ENCODE data around the gene SEMA4F.

Gene SEMA4F

GRCh38 chr2:74707837-74708236 is 53.8 kb downstream of the SEMA4F start:
- Histone ChIP-seq H3K4me2 (ENCODE audit: low read length) (no peak overlapping the region), H3K79me2 (ENCODE audit: low read length) (no peaks in the 10 kb centered on the region), H3K4me1 (ENCODE audit: low read length) (no peaks in the 10 kb centered on the region), H3K27me3 (ENCODE audit: low read depth, low read length) (peaks cover 6% of the 10 kb centered on the region; the same call in 1 of the 2 replicates), H3K27ac (ENCODE audit: low read length) (no peak overlapping the region), H3K4me3 (ENCODE audit: low read length) (no peak overlapping the region), H4K20me1 (ENCODE audit: insufficient read depth, low read length) (no peaks in the 10 kb centered on the region), H3K9ac (ENCODE audit: low read length) (no peak overlapping the region), H3K9me3 (ENCODE audit: insufficient read depth, low read length) (no peaks in the 10 kb centered on the region), H3K36me3 (replicated peaks; ENCODE audit: low read depth, low read length) (no peaks in the 10 kb centered on the region), H2AFZ (ENCODE audit: low read depth, low read length) (no peak overlapping the region)
- TF ChIP-seq EZH2phosphoT487 (IDR thresholded peaks at IDR 0.05; ENCODE audit: low read depth), result no peak
- TF ChIP-seq CTCF (IDR thresholded peaks at IDR 0.05; ENCODE audit: low read depth, low read length), result no peak

- no peak overlapping the region for H3K4me3 ChIP-seq (ENCODE audit: low read length)
- H4K20me1 ChIP-seq (ENCODE audit: insufficient read depth, low read length), result no peaks in the 10 kb centered on the region
- peaks cover 6% of the 10 kb centered on the region; the same call in 1 of the 2 replicates for H3K27me3 ChIP-seq (ENCODE audit: low read depth, low read length)
- H2AFZ ChIP-seq (ENCODE audit: low read depth, low read length), result no peak overlapping the region
- H3K9ac ChIP-seq (ENCODE audit: low read length), result no peak overlapping the region
- no peaks in the 10 kb centered on the region for H3K79me2 ChIP-seq (ENCODE audit: low read length)
- TF ChIP-seq CTCF (IDR thresholded peaks at IDR 0.05; ENCODE audit: low read depth, low read length) (no peak), EZH2phosphoT487 (IDR thresholded peaks at IDR 0.05; ENCODE audit: low read depth) (no peak)
- H3K9me3 ChIP-seq (ENCODE audit: insufficient read depth, low read length), result no peaks in the 10 kb centered on the region
- H3K36me3 ChIP-seq (replicated peaks; ENCODE audit: low read depth, low read length), result no peaks in the 10 kb centered on the region
- H3K4me2 ChIP-seq (ENCODE audit: low read length), result no peak overlapping the region
- no peak overlapping the region for H3K27ac ChIP-seq (ENCODE audit: low read length)
- H3K4me1 ChIP-seq (ENCODE audit: low read length), result no peaks in the 10 kb centered on the region
These were observed 54.2 kb downstream of the SEMA4F start for GRCh38 chr2:74708296-74708695.

- Histone ChIP-seq H4K20me1 (ENCODE audit: insufficient read depth, low read length) (no peaks in the 10 kb centered on the region), H3K27ac (ENCODE audit: low read length) (no peak overlapping the region), H3K4me1 (ENCODE audit: low read length) (no peaks in the 10 kb centered on the region), H3K27me3 (ENCODE audit: low read depth, low read length) (peaks cover 6% of the 10 kb centered on the region; the same call in 1 of the 2 replicates), H2AFZ (ENCODE audit: low read depth, low read length) (no peak overlapping the region), H3K79me2 (ENCODE audit: low read length) (no peaks in the 10 kb centered on the region), H3K4me3 (ENCODE audit: low read length) (no peak overlapping the region), H3K4me2 (ENCODE audit: low read length) (no peak overlapping the region), H3K9me3 (ENCODE audit: insufficient read depth, low read length) (no peaks in the 10 kb centered on the region), H3K36me3 (replicated peaks; ENCODE audit: low read depth, low read length) (no peaks in the 10 kb centered on the region), H3K9ac (ENCODE audit: low read length) (no peak overlapping the region)
- TF ChIP-seq EZH2phosphoT487 (IDR thresholded peaks at IDR 0.05; ENCODE audit: low read depth), result no peak
- TF ChIP-seq CTCF (IDR thresholded peaks at IDR 0.05; ENCODE audit: low read depth, low read length), result no peak
These were observed 54.8 kb downstream of the SEMA4F start for GRCh38 chr2:74708883-74709282.

GRCh38 chr2:74712223-74713053 is 58.4 kb downstream of the SEMA4F start:
- TF ChIP-seq EZH2phosphoT487 (IDR thresholded peaks at IDR 0.05; ENCODE audit: low read depth) (no peak), CTCF (IDR thresholded peaks at IDR 0.05; ENCODE audit: low read depth, low read length) (no peak)
- H3K27ac ChIP-seq (ENCODE audit: low read length), result no peak overlapping the region
- peaks cover 24% of the 10 kb centered on the region for H3K27me3 ChIP-seq (ENCODE audit: low read depth, low read length)

More at GRCh38 chr2:74712223-74713053, 58.4 kb downstream of the SEMA4F start:
- Histone ChIP-seq H3K4me2 (ENCODE audit: low read length) (no peak overlapping the region), H3K9ac (ENCODE audit: low read length) (no peak overlapping the region), H3K36me3 (replicated peaks; ENCODE audit: low read depth, low read length) (no peaks in the 10 kb centered on the region), H4K20me1 (ENCODE audit: insufficient read depth, low read length) (no peaks in the 10 kb centered on the region), H3K9me3 (ENCODE audit: insufficient read depth, low read length) (no peaks in the 10 kb centered on the region), H2AFZ (ENCODE audit: low read depth, low read length) (no peak overlapping the region), H3K4me1 (ENCODE audit: low read length) (peaks cover 5% of the 10 kb centered on the region), H3K79me2 (ENCODE audit: low read length) (no peaks in the 10 kb centered on the region), H3K4me3 (ENCODE audit: low read length) (no peak overlapping the region)

All from OCI-LY3 (cell line).